NB4 (cell line): ENCODE data around the gene SMIM41.

Experiments used
- POLR2A ChIP-seq: IDR thresholded peaks from 2 replicates; pipeline ENCODE4 v1.6.1; 2011; ENCODE audit warnings: mild to moderate bottlenecking; ENCODE audit not compliant: insufficient read length; ENCODE audit errors: extremely low read depth
- TF ChIP-seq, protein P1 (sequence below): IDR thresholded peaks from one replicate; pipeline ENCODE4 v1.5.1; 2012; ENCODE audit warnings: low read depth, low read length
- TF ChIP-seq, protein P2 (sequence below): IDR thresholded peaks from 2 replicates; pipeline ENCODE4 v1.6.1; 2011; ENCODE audit warnings: low read depth, low read length

DNA sequence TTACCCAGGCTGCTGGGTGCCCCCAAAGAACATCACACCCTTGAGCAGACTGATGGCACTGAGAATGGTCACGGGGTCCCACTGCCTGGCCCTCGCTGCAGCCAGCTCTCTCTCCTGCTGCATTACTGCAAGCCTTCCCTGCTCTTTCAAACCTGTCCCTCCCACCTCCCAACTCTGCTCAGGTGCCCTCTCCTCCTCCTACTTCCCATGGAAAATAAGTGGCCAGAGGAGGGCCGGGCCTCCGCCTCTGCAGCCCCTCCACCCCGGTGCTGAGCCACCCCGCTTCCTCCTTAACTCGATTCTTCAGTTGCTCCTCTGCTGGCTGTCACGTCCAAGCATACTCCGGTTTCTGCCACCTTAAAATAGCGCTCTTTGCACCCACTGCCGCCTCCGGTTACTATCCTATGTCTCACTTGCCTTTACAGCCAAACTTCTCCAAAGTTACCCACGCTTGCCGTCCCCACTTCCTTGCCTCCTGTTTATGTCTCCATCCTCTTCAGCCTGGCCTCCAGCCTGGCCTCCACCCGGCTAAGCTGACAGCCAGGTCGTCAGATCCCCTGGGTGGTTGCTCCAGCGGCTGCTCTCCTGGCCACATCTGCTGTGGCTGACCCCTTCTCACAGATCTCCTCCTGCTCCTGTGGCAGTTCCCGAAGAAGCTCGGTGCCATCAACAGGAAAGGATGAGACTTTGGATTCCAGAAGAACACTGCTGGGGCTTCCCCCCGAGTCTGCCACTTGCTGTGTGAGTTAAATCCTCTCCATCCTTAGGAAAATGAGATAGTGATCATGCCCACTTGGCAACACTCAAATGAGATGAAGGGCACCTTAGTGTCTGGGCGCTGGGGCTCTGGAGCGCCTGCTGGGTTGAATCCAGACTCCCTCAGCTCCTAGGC, 7.7 kb downstream of the SMIM41 start:
- no peak for TF ChIP-seq POLR2A
- TF ChIP-seq, protein P1, sequence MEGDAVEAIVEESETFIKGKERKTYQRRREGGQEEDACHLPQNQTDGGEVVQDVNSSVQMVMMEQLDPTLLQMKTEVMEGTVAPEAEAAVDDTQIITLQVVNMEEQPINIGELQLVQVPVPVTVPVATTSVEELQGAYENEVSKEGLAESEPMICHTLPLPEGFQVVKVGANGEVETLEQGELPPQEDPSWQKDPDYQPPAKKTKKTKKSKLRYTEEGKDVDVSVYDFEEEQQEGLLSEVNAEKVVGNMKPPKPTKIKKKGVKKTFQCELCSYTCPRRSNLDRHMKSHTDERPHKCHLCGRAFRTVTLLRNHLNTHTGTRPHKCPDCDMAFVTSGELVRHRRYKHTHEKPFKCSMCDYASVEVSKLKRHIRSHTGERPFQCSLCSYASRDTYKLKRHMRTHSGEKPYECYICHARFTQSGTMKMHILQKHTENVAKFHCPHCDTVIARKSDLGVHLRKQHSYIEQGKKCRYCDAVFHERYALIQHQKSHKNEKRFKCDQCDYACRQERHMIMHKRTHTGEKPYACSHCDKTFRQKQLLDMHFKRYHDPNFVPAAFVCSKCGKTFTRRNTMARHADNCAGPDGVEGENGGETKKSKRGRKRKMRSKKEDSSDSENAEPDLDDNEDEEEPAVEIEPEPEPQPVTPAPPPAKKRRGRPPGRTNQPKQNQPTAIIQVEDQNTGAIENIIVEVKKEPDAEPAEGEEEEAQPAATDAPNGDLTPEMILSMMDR, result no peak
- TF ChIP-seq, protein P2, sequence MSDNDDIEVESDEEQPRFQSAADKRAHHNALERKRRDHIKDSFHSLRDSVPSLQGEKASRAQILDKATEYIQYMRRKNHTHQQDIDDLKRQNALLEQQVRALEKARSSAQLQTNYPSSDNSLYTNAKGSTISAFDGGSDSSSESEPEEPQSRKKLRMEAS, result no peak
